HG02938 (cell line): Measurements from ENCODE around the gene SON.
A peak's percentile ranks its signal among the peaks of the same experiment; 100 is the strongest.
"Not testable (repeated sequence)": the region's sequence is repeated elsewhere in the genome, so short reads cannot be mapped to it uniquely, and the experiment has no call there.

Source experiments
- ATAC-seq: cut with Tn5 transposase; IDR thresholded peaks from one replicate; pipeline ENCODE4 v1.9.1; 2021; ENCODE audit warnings: mild to moderate bottlenecking, moderate library complexity; ENCODE audit not compliant: unreplicated experiment

The SON gene

GRCh38 chr21:33542640-33543504 lies at the start of gene SON:
Gene SON (plus strand): TSS chr21:33543038. CDS start chr21:33543093, 55 bp downstream.
- ATAC-seq = peak; percentile 95

- ATAC-seq = no peak
These were observed 49.1 kb upstream of the SON start for GRCh38 chr21:33493756-33494155.

GRCh38 chr21:33495743-33496142 lies 47.1 kb upstream of the SON start:
- ATAC-seq = no peak

- no peak for ATAC-seq
These were observed 46.5 kb upstream of the SON start for GRCh38 chr21:33496345-33496744.

- ATAC-seq = no peak
These were observed 37.0 kb upstream of the SON start for GRCh38 chr21:33505833-33506232.

GRCh38 chr21:33507003-33507402 lies 35.8 kb upstream of the SON start:
- ATAC-seq = not testable (repeated sequence)

GRCh38 chr21:33510826-33511225 lies 32.0 kb upstream of the SON start:
- no peak for ATAC-seq

GRCh38 chr21:33511639-33512038 lies 31.2 kb upstream of the SON start:
- ATAC-seq = no peak

- ATAC-seq = no peak
These were observed 30.4 kb upstream of the SON start for GRCh38 chr21:33512481-33512880.

- no peak for ATAC-seq
These were observed 28.6 kb upstream of the SON start for GRCh38 chr21:33514229-33514628.

- no peak for ATAC-seq
These were observed 23.9 kb upstream of the SON start for GRCh38 chr21:33518899-33519298.

- ATAC-seq = no peak
These were observed 20.4 kb upstream of the SON start for GRCh38 chr21:33522297-33522952.

- no peak for ATAC-seq
These were observed 19.9 kb upstream of the SON start for GRCh38 chr21:33522953-33523349.

- no peak for ATAC-seq
These were observed 11.8 kb upstream of the SON start for GRCh38 chr21:33531007-33531406.

- ATAC-seq = no peak
These were observed 5.6 kb upstream of the SON start for GRCh38 chr21:33537212-33537611.

GRCh38 chr21:33539616-33540015 lies 3.2 kb upstream of the SON start:
- ATAC-seq = no peak

GRCh38 chr21:33540711-33541104 lies 2.1 kb upstream of the SON start:
- no peak for ATAC-seq

GRCh38 chr21:33541105-33541711 lies 1.6 kb upstream of the SON start:
- no peak for ATAC-seq

GRCh38 chr21:33541756-33542639 lies 840 bp upstream of the SON start, which contains the start of gene GART:
Gene GART (minus strand): TSS chr21:33542117. CDS start chr21:33539315, 2,802 bp downstream.
- ATAC-seq = peak; percentile 33

- ATAC-seq = no peak
These were observed 779 bp downstream of the SON start for GRCh38 chr21:33543505-33544129.
